Activated naive CD8-positive, alpha-beta T cell (primary cell): ENCODE measurements around the gene UTP4.

Source experiments
- H3K27ac Mint-ChIP-seq: one replicate; pipeline ENCODE4 v1.8.0; 2021; ENCODE audit warnings: mixed read lengths
- H3K27me3 Mint-ChIP-seq: one replicate; pipeline ENCODE4 v1.8.0; 2021; ENCODE audit warnings: mixed read lengths
- H3K36me3 Mint-ChIP-seq: one replicate; pipeline ENCODE4 v1.8.0; 2021; ENCODE audit warnings: mixed read lengths
- H3K4me1 Mint-ChIP-seq: one replicate; pipeline ENCODE4 v1.8.0; 2021; ENCODE audit warnings: low read depth, mixed read lengths
- H3K4me3 Mint-ChIP-seq: one replicate; pipeline ENCODE4 v1.8.0; 2021; ENCODE audit warnings: mild to moderate bottlenecking, mixed read lengths
- H3K9me3 Mint-ChIP-seq: one replicate; pipeline ENCODE4 v1.8.0; 2021; ENCODE audit warnings: low read depth, mixed read lengths

UTP4 gene

DNA sequence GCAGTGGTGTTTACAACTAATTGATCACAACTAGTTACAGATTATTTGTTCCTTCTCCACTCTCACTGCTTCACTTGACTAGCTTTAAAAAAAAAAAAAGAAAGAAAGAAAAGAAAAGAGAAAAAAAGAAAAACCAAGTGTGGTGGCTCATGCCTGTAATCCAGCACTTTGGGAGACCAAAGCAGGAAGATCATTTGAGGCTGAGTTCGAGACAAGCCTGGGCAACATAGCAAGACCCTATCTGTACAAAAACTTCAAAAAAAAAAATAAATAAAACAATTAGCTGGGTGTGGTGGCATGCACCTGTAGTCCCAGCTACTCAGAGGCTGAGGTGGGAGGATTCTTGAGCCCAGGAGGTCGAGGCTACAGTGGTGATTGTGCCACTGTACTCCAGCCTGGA lies 58.7 kb downstream of the UTP4 start:
- no peak overlapping the region for H3K4me3 Mint-ChIP-seq
- H3K9me3 Mint-ChIP-seq: no peaks in the 10 kb centered on the region
- H3K27me3 Mint-ChIP-seq: no peaks in the 10 kb centered on the region
- H3K36me3 Mint-ChIP-seq: no peaks in the 10 kb centered on the region
- no peak overlapping the region for H3K27ac Mint-ChIP-seq
- peaks cover 35% of the 10 kb centered on the region for H3K4me1 Mint-ChIP-seq

DNA sequence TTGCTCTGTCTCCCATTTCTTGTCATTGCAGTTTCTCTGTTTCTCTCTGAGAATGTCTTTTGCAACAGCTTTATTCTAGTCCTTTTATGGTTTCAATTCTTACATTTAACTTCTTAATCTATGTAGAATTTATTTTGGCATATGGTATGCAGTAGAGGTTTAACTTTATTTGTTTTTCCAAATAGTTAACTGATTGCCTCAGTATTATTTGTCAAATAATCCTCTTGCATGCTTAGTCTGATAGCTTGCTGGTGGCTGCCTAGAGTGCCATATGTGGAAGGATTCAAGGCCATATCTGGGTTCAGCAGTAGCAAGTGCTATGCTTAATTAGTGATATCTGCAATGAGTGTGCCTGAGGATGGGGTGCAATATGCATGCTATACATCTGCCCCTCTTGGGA lies 61.4 kb downstream of the UTP4 start:
- Mint-ChIP-seq H3K36me3 (no peaks in the 10 kb centered on the region), H3K27me3 (no peaks in the 10 kb centered on the region)

DNA sequence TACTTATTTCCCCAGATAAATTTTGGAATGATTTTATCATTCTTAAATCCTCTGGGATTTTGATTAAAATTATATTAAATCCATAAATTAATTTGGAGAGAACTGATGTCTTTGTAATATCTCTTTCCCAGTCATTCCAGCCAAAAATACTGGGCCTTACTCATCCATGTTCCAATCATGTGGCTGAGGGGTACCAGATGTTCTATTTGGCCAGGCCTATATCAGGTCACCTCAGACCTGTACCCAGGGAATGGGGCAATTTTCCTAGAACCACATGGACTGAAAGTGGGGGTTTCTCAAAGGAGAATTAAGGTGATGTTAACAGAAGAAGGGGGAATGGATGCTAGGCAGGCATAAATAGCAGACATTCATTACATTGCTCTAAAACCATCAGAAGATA lies 62.0 kb downstream of the UTP4 start:
- H3K27ac Mint-ChIP-seq: no peak overlapping the region
- no peaks in the 10 kb centered on the region for H3K36me3 Mint-ChIP-seq
- no peak overlapping the region for H3K4me3 Mint-ChIP-seq
- no peaks in the 10 kb centered on the region for H3K27me3 Mint-ChIP-seq
- no peaks in the 10 kb centered on the region for H3K9me3 Mint-ChIP-seq
- H3K4me1 Mint-ChIP-seq: peaks cover 16% of the 10 kb centered on the region

More for the DNA sequence above, 61.4 kb downstream of the UTP4 start:
- Mint-ChIP-seq H3K4me1 (peaks cover 20% of the 10 kb centered on the region), H3K9me3 (no peaks in the 10 kb centered on the region), H3K4me3 (no peak overlapping the region), H3K27ac (no peak overlapping the region)

DNA sequence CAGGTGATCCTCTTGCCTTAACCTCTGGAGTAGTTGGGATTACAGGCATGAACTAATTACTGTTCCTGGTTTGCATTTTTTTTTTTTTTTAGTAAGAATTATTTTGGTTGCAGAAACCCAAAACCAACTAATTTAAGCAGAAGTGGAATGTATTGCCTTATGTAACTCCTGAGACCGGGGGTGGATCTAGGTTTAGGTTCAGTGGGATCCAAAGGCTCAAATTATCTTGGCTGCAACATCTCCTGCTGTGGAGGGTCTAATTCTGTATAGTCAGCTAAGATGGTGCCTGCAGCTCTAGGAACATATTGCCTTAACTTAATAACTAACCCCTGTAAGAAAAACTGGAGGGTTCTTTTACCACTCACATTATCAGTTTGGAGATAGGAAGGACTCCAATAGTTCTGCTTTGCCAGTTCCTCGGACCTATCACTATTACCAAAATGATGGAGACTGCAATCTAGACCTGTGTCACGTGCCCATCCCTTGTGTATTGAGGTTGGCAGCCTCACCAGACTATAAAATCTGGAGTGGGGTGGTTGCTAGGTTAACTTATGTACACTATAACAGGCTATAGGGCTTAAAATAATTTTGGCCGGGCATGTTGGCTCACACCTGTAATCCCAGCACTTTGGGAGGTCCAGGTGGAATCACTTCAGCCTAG lies 63.0 kb downstream of the UTP4 start:
- Mint-ChIP-seq H3K4me3 (no peak overlapping the region), H3K9me3 (no peaks in the 10 kb centered on the region), H3K4me1 (peaks cover 10% of the 10 kb centered on the region), H3K36me3 (no peaks in the 10 kb centered on the region), H3K27me3 (no peaks in the 10 kb centered on the region), H3K27ac (no peak overlapping the region)

DNA sequence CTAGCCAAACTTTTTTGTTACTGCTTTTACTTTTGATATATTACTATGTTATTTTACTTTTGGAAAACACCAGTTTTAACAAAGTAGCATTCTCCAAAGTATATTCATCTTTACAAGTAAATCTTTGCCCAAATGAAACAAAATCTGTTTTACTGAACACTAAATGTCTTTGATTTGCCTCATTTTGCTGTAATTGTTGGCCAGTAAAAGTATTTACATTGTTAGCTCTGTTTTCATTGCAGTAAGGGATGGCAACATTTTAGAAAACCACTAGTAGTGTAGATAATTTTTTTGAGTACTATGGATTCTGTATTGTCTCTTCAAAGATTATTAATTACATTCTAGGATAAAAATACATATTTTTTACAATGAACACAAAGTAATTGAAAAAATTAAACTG lies 65.1 kb downstream of the UTP4 start:
- H3K4me1 Mint-ChIP-seq: peaks cover 6% of the 10 kb centered on the region
- no peak overlapping the region for H3K27ac Mint-ChIP-seq
- H3K27me3 Mint-ChIP-seq: no peaks in the 10 kb centered on the region

DNA sequence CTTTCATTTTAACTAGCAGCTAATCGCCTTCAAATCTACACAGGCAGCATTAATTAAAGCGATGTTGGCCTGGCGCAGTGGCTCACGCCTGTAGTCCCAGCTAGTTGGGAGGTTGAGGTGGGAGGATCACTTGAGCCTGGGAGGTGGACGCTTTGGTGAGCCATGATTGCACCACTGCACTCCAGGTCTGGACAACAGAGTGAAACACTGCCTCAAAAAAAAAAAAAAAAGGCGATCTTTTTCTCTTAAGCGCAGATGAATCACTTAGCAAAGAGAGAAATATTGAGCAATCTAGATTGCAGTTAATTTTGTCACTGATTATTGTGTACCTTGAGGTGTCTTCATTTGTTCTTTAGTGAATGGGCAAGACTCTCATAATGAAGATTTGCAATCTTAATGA lies 66.9 kb downstream of the UTP4 start:
- no peaks in the 10 kb centered on the region for H3K9me3 Mint-ChIP-seq
- no peaks in the 10 kb centered on the region for H3K36me3 Mint-ChIP-seq
- H3K4me3 Mint-ChIP-seq: no peak overlapping the region
- no peak overlapping the region for H3K27ac Mint-ChIP-seq
- H3K4me1 Mint-ChIP-seq: peaks cover 10% of the 10 kb centered on the region
- no peaks in the 10 kb centered on the region for H3K27me3 Mint-ChIP-seq

More for the DNA sequence above, 65.1 kb downstream of the UTP4 start:
- Mint-ChIP-seq H3K36me3 (no peaks in the 10 kb centered on the region), H3K9me3 (no peaks in the 10 kb centered on the region), H3K4me3 (no peak overlapping the region)

DNA sequence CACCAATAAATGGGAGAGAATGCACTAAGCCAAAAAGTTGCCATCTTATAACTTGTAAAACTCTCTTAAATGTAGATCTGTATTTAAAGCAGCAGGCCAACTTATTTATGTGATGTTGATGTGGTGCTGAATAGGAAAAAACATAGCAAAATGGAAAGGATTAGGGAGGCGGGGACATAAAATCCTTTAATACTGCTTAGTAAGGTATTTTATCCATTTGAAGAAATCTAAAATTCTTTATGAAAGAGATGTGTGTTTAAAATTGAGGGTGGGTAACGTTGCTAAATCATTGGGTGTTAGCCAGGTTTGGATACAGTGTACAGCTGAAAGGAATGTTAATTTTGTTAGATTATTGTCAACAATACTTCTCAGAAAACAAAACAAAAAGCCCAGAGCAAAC lies 68.8 kb downstream of the UTP4 start:
- Mint-ChIP-seq H3K27me3 (no peaks in the 10 kb centered on the region), H3K9me3 (no peaks in the 10 kb centered on the region), H3K27ac (no peak overlapping the region), H3K4me3 (no peak overlapping the region), H3K36me3 (no peaks in the 10 kb centered on the region), H3K4me1 (peaks cover 15% of the 10 kb centered on the region)

DNA sequence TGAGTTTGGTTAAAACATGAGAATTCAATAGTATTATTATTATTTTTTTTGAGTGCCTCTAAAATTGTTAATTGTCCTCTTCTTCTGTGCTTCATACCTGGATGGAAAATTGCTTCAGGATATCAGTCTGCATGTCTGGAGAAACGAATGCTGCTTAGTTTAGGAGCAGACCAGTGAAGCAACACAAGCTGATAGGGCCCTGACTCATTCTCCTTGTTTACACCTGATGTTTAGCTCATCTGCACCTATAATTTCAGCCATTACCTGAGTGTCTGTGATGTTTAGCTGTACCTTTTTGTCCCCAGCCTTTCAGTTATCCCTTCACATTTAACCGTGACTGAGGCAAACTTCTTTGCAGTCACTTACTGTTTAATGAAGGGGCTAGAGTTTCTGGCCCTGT lies 69.3 kb downstream of the UTP4 start:
- Mint-ChIP-seq H3K27ac (no peak overlapping the region), H3K4me3 (no peak overlapping the region), H3K36me3 (no peaks in the 10 kb centered on the region), H3K27me3 (no peaks in the 10 kb centered on the region), H3K4me1 (peaks cover 15% of the 10 kb centered on the region), H3K9me3 (no peaks in the 10 kb centered on the region)

DNA sequence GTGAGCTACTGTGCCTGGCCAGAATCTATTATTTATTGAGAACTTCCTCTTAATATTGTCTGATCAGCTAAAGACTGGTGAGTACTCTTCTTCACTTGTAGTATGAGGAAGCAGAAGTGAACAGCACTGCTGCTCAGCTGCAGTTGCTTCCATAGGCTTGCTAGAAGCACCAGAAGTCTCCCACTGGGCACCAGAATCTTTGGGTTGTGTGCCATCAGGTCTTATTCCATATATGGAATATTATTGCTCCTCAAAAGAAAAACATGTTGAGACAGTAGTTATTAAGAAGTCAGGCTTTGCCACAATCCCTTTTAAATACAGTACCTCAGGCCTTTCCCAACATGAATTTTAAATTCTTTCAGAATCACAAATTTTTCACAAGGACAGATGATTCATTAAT lies 71.7 kb downstream of the UTP4 start:
- peak overlapping the region; percentile 40 for H3K4me3 Mint-ChIP-seq
- H3K27me3 Mint-ChIP-seq: no peaks in the 10 kb centered on the region
- H3K9me3 Mint-ChIP-seq: no peaks in the 10 kb centered on the region
- peaks cover 13% of the 10 kb centered on the region for H3K4me1 Mint-ChIP-seq
- H3K27ac Mint-ChIP-seq: peak overlapping the region; percentile 80
- H3K36me3 Mint-ChIP-seq: no peaks in the 10 kb centered on the region

DNA sequence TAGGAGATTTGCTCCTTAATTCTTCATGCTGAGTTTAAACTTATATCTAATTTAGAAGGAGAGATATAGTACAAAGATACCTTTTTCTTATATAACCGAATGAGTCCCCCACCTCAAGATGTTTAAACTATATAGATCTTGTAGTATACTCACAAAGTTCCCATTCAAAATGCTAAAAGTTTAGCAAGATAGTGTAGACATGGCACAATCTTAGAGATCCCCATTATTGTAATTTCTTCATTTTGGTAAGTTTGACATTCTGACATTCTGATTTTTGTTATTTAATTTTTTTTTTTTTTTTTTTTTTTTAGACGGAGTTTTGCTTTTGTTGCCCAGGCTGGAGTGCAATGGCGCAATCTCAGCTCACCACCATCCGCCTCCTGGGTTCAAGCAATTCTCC lies 77.3 kb downstream of the UTP4 start:
- peaks cover 2% of the 10 kb centered on the region for H3K4me1 Mint-ChIP-seq
- H3K36me3 Mint-ChIP-seq: no peaks in the 10 kb centered on the region
- H3K27ac Mint-ChIP-seq: no peak overlapping the region
- H3K4me3 Mint-ChIP-seq: no peak overlapping the region
- no peaks in the 10 kb centered on the region for H3K9me3 Mint-ChIP-seq
- H3K27me3 Mint-ChIP-seq: no peaks in the 10 kb centered on the region

DNA sequence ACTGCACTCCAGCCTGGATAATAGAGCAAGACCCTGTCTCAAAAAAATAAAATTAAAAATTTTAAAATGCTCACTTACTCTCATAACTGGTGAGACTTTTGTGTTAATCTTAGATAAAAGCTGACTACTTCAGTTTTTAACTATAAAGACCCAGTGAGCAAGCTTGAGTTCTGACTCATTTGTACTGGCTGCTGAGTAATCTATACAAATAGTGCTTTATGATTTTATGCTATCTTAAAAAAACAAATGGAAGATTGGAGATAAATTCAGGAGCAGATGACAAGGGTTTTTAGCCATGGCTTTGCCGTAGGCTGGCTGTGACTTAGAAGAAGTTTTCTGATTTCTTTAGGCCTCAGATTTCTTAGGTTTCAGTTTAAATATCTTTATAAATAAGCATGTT lies 85.0 kb downstream of the UTP4 start:
- Mint-ChIP-seq H3K27ac (no peak overlapping the region), H3K36me3 (no peaks in the 10 kb centered on the region), H3K4me3 (no peak overlapping the region), H3K9me3 (no peaks in the 10 kb centered on the region), H3K4me1 (peaks cover 4% of the 10 kb centered on the region), H3K27me3 (no peaks in the 10 kb centered on the region)
